Cardiac septum (tissue), 1 donor: ENCODE measurements around the gene CNTNAP2. TPM values are rescaled to one million over a fixed set of nuclear protein-coding genes. Genes with fewer than 3 reads are reported as not detected.
"Not testable (repeated sequence)": the region's sequence is repeated elsewhere in the genome, so short reads cannot be mapped to it uniquely, and the experiment has no call there.

Source experiments
- DNase-seq: peaks from one replicate; pipeline ENCODE4 v3.0.0-alpha.2; 2020; ENCODE audit warnings: low spot score
- intact Hi-C: fragments of 100-400 bp; cut with DNase I; formaldehyde crosslinking; loops from one replicate; pipeline ENCODE4 v1.14.0; 2022
- microRNA-seq: library from miRNA; unstranded; fragments of <30 nt; microRNA quantifications from one replicate; pipeline ENCODE4 v1.2.0, GENCODE V29; 2020
- total RNA-seq: library from RNA; stranded (reverse); fragmentation: NEBNext Ultra II Directional; extraction: Animal tissue kit (Norgen Biotek cat#: 25700); gene quantifications from one replicate; pipeline ENCODE4 v1.2.1, GENCODE V29; 2021
- donor health status: DM: no; HTN: no; CAD: no.

The CNTNAP2 gene
- total RNA-seq, 1 donor from 2014 or later = 0.22 TPM

- DNase-seq, intact Hi-C loops: not testable (repeated sequence)
Observed at GRCh38 chr7:148451526-148451925, 2334.9 kb downstream of the CNTNAP2 start.

GRCh38 chr7:148456351-148456750 is 2339.8 kb downstream of the CNTNAP2 start:
- peak; percentile 60 for DNase-seq
- intact Hi-C loops = no loop called here

- intact Hi-C loops = no loop called here
- peak; percentile 49 for DNase-seq
Observed at GRCh38 chr7:148457310-148457921, 2340.8 kb downstream of the CNTNAP2 start.

DNA sequence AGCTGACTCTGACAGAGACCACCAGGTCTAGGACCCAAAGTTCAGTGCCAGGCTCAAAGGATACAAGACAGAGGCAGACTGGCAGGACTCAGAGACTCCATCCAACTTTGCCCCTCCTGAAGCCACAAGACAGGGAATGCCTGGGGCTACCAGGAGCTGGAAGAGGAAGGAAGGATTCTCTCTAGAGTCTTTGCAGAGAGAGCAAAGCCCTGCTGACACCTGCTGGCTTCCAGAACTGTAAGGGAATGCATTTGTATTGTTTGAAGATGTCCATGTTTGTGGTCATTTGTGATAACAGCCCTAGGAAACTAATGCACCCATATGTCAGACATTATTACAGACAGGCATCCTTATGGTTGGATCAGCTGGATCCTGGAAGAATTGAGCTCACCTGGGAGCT is 2341.7 kb downstream of the CNTNAP2 start:
- intact Hi-C loops = no loop called here
- DNase-seq = peak; percentile 22

DNA sequence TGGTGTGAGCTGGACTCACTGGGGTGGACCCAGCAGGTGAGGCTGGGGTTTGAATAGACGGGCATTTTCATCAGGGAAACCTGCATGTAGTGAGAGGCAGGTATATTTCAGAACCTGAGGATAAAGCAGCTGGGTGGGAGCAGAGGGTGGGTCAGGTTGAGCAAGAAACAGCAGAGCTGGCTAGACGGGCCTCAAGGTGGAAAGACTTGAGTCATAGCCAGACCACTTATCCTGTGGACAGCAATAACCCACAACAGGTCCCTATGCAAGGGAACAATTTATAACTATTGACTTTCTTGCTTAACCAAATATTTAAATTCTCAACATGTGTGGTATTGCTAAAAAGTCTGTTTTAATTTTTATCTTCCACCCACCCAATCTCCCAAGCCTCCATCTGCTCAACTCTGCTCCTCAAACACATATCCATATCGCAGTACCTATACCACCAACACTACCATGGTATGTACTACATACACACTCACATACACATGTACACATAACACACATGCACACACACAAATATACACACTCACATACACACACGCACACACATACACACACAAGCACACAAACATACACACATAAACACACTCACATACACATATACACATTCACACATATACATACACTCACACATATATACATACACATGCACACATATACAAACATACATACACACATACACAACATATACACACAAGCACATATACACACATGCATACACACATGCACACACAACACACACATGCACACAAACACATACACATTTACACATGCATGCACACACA is 2345.0 kb downstream of the CNTNAP2 start:
- peak; percentile 14 for DNase-seq
- intact Hi-C loops = no loop called here

DNA sequence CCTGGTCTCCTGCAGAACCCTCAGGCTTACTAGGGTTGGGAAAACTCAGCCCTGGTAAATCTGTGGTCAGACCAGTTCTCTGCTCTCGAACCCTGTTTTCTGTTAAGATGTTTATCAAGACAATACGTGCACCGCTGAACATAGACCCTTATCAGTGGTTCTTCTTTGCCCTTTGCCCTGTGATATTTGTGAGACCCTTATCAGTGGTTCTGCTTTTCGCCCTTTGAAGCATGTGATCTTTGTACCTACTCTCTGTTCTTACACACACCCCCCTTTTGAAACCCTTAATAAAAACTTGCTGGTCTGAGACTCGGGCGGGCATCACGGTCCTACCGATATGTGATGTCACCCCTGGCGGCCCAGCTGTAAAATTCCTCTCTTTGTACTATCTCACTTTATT is 2346.2 kb downstream of the CNTNAP2 start:
- DNase-seq = peak; percentile 2
- intact Hi-C loops = not testable (repeated sequence)

- intact Hi-C loops = no loop called here
- no peak for DNase-seq
Observed at GRCh38 chr7:148463210-148463609, 2346.6 kb downstream of the CNTNAP2 start.

DNA sequence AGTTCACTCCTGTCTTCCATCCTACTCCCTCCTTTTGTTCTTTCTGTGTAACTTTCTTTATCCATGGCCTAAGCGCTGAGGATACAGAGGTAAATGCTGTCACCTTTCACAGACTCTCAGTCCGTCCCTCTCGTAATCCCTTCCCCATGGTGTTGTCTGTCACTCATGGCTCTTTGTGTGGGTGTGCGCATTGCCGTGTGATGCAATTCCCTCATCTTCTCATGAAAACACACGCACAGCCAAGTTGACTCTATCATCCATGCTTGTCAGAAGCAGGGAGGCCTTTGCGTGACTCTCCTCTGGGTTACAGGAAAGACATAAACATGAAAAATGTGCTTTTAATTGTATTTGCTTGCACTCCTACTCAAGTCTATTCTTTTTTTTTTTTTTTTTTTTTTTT is 2348.3 kb downstream of the CNTNAP2 start:
- intact Hi-C loops = no loop called here
- DNase-seq = no peak

DNA sequence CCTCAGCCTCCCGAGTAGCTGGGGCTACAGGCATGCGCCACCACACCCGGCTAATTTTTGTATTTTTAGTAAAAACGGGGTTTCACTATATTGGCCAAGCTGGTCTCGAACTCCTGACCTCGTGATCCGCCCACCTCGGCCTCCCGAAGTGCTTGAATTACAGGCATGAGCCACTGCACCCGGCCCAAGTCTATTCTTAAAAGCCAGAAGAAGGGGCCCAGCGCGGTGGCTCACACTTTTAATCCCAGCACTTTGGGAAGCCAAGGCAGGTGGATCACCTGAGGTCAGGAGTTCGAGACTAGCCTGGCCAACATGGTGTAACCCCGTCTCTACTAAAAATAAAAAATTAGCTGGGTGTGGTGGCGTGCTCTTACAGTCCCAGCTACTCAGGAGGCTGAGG is 2348.8 kb downstream of the CNTNAP2 start:
- intact Hi-C loops = not testable (repeated sequence)
- DNase-seq = peak; percentile 69

DNA sequence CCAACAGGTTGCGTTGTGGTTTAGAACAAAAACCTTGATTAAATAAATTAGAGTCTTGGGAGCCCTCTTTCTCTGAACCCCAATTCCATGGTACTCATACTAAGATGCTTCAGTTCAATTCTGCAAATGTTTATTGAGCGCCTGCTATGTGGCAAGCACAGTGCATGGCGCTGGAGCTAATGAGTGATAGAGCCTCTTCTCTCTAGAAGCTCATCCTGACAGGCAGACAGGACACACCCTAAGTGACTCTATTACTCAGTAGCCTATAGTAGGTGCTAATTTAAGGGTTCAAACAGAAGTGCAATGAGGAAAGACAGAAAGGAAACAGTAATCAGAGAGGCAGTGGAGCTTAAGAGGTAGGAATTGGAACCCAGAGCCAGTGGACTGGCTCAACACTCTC is 2349.5 kb downstream of the CNTNAP2 start:
- DNase-seq = peak; percentile 5
- intact Hi-C loops = no loop called here

DNA sequence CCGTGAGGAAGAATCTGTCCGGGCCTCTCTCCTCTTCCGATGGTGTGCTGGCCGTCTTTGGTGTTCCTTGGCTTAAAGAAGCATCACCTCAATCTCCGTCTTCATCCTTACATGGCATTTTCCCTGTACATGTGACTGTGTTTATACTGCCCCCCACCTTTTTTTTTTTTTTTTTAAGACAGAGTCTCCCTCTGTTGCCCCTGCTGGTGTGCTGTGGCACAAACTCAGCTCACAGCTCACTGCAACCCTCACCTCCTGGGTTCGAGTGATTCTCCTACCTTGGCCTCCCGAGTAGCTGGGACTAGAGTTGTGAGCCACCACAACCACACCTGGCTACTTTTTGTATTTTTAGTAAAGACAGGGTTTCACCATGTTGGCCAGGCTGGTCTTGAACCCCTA is 2352.1 kb downstream of the CNTNAP2 start:
- intact Hi-C loops = no loop called here
- DNase-seq = no peak

Small RNA genes lying within 50 kb of the gene (microRNA-seq; reads per million reads assigned to microRNA genes)
- gene MIR548F4 = not detected
